ENCODE measurements around the gene MPZ.
"Not testable (repeated sequence)": the region's sequence is repeated elsewhere in the genome, so short reads cannot be mapped to it uniquely, and the experiment has no call there.

The MPZ gene

GRCh38 chr1:161255302-161255701 is 54.5 kb downstream of the MPZ start:
- not testable (repeated sequence) for DNase-seq (ENCODE audit: low read depth in 2 of 2)
